HG02588 (cell line): ENCODE data around the gene PRUNE2.
"Not testable (repeated sequence)": the region's sequence is repeated elsewhere in the genome, so short reads cannot be mapped to it uniquely, and the experiment has no call there.

Source experiments
- ATAC-seq: cut with Tn5 transposase; IDR thresholded peaks from one replicate; pipeline ENCODE4 v1.9.1; 2021; ENCODE audit warnings: mild to moderate bottlenecking, moderate library complexity; ENCODE audit not compliant: unreplicated experiment

PRUNE2 gene

DNA sequence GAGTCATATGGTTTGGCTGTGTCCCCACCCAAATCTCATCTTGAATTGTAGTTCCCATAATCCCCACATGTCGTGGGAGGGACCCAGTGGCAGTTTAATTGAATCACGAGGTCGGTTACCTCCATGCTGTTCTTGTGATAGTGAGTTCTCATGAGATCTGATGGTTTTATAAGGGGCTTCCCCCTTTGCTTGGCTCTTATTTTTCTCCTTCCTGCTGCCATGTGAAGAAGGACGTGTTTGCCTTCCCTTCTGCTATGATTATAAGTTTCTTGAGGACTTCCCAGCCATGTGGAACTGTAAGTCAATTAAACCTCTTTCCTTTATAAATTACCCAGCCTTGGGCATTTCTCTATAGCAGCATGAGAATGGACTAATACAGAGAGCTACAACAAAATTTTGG, 163.0 kb downstream of the PRUNE2 start:
- not testable (repeated sequence) for ATAC-seq

DNA sequence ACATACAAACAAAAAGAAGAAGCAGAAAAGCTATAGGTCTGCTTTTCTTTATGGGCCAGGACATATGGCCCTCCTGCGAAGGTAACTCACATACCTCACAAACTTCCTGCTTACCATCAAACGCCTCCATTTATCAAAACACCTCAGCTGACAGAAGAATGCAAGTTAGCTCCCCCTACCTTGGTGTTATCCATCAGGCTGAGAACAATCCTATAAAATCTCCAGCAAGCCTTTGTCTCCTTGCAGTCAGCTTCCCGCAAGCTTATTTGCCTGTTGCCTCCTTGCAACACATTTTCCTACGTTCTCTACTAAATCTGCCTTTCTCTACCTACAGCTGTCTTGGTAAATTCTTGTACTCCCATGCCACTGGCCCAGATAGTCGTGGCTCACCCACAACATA, 164.4 kb downstream of the PRUNE2 start:
- no peak for ATAC-seq

DNA sequence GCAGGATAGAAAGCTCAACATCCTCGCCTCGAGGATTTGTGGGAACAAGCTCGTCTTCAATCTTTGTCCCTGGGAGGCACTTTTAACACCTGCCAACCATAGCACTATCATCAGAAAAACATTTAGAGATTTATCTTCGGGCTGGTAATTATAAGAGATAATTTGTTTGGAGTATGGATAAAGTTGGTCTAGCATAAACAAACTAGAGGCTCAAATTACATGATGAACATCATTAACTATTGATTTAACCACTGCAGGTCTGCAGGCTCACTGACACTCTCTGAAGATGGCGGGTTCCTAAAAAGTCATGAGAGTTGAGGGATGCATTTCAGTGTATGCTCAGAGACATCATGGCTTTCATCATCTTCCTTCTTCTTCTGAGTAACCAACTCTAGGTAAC, 167.5 kb downstream of the PRUNE2 start:
- ATAC-seq: no peak

DNA sequence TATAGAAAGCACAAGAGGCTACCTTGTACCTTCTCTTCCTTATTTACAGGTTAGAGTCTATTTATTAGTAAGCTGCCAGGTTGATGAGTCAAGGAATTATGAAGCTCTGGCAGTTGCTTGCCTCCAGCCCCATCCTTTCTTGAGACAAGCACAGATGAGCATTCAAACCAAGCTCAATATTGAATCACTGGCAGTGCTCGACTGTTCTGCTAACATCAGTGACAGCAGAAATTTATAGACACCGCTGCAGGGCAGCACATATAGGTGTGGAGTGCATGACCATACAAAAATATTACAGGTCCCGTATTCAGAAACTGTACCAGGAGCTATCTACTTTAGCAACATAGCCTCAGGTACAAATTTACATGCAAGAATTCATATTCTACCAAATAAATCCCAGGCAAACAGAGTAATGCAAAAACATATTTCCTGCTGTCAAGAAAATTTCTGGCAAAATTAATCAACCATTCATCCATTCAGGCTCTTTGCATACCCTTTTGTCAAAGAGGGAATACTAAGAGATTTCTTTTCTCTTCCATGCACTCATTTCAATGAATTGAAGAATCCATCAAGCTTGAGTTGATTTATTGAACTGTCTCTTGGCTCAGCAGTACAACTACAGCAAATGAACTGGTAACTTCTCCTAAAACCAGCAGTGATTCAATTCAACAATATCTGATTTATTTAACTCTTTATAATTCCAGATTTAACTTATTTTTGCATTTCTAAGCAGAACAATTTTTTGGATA, 168.6 kb downstream of the PRUNE2 start:
- ATAC-seq: no peak

DNA sequence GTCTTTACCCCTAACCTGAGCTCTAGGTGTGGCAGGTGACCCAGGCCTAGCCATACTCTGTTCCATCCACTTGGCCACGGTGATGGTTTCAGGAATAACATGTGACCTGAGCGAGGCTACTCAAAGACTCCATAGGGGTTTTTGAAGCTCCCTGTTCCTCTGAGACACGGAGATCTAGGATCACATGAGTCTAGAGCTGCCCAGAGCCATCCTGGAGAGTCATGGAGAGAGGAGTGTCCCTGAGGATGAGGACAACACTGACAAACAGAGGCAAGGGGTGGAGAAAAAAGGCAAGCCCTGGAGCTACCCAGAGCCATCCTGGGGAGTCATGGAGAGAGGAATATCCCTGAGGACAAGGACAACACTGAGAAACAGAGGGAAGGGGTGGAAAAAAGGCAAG, 171.2 kb downstream of the PRUNE2 start:
- no peak for ATAC-seq

DNA sequence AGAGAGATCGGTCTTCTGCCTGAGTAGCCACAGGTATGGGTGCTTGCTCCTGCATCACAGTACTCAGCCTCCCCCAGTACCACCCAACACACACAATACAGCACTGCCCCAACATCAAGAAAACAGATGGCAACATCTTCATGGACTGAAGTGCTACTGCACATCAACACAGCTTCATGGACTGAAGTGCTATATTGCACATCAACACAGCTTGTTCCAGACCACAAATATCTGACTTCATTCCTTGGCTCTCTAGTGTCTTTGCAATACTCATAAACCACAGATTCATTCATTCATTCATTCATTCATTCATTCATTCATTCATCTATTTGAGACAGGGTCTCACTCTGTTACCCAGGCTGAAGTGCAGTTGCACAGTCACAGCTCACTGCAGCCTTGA, 172.8 kb downstream of the PRUNE2 start:
- no peak for ATAC-seq

DNA sequence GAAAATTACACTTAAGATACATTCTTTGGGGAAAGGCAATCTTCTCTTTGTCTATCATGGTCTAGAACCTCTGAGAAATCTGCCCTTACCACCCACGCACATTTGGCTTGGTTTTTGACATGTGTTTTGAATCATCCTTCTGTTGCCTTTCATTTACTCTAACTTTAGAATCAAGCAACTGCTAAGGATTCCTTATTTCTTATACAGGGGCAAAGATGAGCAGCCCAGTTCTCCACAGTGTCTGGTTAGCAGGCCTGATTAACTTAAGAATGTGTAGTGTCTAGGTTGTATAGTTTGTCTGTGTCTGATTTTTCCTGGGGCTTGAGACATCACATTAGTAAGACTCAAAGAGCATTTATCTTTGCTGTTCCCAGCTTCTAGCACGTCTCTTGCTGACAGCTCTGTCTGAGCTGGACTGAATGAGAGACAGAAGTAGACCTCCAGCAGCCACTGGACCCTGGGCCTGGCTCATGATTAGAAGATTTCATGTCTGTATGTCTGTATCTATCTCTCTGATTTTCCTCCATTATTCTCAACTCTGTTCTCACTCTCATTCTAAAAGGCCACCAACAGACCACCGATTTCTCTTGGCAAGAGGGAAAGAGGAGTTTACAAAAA, 173.5 kb downstream of the PRUNE2 start:
- no peak for ATAC-seq

DNA sequence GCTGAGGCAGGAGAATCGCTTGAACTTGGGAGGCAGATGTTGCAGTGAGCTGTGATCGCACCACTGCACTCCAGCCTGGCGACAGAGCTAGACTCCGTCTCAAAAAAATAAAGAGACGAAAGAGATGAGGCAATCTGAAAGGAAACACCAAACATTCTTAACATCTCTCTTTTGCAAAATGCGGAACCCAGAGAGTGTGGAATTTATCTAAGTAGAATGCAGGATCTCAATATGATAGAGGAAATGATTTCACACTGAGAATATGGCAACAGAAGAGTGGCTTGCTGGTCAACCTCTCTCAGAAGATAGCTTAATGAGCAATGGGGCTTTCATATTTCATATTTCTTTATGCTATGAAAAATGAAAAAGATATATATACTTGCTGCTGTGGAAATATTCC, 175.1 kb downstream of the PRUNE2 start:
- ATAC-seq: no peak

DNA sequence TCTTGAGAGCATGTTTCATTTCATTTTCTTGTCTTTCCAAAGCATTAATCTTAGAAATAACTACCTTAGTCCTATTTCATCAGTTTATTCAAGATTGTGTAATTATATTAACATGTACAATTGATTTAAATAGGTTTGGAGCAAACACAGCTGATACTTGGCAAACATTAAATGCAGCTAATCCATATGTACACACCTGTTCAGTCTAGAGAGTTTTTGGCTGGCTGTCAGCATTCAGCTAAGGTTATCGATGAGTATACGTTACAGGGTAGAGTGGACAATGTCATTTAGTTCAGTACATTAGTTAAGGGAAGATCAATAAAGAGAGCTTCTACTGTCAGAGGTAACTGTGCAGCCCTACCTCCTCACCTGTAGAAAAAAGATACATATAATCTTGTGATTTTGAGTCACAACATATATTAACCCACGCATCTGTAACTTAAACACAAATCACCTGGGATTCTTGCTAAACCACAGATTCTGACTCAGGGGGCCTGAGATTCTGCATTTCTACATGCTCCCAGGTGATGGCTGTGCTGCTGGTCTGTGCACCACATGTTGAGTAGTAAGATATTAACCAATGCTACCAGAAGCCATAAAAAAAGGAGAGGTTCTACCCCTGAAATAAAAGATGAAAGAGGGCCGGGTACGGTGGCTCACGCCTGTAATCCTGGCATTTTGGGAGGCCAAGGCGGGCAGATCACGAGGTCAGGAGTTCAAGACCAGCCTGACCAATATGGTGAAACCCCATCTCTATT, 175.8 kb downstream of the PRUNE2 start:
- no peak for ATAC-seq

DNA sequence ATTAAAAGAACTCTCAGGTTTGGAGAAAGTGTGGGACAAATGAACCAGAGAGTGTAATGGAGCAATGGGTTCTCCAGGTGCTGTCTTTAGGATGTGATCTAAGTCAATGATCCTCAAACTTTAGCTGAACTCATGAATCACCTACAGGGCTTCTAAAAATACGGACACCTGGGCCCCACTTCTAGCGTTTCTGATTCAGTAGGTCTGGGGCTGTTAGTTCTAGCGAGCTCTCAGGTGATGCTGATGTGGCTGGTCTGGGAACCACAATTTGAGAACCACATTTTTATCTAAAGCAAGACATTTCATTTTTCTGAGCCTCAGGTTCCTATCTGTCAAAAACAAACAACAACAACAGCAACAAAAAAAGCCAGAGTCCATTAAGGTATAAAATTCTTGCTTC, 176.8 kb downstream of the PRUNE2 start:
- ATAC-seq: no peak

DNA sequence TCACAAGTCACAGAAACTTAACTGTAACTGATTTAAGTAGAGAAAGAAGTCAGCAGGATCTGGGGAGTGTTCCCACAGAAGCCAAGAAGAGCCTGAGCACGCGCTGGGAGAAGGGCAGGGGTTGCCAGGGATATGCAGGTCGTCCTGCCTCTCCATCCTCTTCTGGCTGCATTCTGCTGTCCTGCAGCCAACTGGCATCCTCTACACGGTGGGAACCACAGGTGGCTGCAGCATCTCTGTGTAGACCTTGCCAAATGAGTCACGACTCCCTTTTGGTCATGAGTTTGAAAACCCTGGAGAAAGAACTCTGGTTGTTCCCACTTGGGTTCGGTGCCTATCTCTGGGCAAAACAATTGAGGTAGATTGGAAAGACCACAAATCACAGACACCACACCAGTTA, 180.0 kb downstream of the PRUNE2 start:
- ATAC-seq: no peak

DNA sequence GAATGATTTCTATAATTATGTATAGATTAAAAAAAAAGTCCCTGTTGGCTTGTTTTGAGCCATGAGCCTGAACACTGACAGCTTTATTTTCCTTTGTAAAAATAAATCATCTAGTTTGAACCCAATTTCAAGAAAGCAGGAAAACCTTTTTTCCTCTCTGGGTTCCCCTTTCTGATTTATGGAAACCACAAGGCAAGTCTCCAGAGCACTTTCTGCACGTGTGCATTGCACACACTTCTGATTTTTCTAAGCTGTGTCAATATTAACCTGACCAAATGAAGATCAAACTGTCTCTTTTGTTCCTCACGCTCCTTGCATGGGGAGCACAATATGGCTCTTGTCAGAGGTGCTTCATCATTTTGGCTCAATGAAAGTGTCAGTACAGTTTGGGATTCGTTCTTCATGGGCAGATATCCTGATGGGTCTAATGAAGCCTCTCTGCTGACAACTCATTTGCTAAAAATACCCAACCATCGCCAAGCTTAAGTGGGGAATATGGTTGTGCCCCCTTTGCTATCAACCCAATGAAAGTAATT, 180.8 kb downstream of the PRUNE2 start:
- no peak for ATAC-seq

DNA sequence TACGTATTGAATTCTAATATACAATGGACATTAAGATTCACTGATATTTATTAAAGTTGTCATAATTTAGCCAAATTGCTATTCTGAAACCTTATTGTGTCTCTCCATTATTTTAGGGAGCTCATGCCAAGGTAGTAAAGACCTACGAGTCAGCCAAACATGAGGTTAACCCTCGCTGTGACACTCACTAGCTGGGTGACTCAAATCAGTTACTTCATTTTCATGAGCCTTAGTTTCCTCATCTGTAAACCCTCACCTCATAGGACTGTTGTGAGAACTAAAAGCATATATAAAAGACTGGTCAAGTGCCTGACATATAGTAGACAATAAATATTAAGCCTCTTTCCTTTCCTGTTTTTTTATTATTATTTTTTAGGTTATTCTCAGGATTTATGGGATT, 185.7 kb downstream of the PRUNE2 start:
- no peak for ATAC-seq

DNA sequence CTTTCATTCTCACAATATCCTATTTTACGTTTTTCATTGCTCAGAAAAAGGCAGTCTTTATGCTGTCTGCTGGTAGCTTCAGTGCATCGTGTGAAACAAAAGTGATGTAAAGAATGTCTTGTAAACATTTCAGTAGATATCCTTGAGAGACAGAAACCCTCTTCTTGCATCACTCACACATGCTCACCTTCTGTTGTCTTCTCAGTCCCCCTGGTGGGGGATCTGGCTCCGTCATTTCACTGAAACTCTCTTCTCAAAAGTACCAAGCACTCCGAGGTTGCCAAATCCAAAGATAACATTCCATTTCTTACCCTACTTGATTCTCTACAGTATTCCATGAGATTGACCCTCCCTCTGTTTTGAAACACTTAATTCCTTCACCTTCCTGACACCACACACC, 187.7 kb downstream of the PRUNE2 start:
- no peak for ATAC-seq

DNA sequence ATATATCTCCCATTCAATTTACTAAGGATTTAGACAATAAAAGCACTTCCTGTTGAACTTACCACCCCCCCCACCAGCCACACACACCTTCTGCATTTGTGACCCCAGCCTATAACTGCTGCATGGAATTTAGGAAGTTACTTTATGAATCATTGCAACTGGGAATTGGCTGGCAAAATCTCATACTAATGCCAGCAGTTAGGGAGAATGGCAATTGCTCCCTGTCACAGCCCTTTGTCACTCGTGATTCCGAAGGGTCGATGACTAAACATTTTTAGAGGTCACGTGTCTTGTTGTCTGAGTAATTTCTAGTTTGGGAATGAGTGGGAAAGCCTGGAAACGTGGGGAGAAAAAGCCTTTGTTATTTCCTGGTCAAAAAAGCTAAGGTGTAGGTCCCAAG, 188.3 kb downstream of the PRUNE2 start:
- ATAC-seq: no peak

DNA sequence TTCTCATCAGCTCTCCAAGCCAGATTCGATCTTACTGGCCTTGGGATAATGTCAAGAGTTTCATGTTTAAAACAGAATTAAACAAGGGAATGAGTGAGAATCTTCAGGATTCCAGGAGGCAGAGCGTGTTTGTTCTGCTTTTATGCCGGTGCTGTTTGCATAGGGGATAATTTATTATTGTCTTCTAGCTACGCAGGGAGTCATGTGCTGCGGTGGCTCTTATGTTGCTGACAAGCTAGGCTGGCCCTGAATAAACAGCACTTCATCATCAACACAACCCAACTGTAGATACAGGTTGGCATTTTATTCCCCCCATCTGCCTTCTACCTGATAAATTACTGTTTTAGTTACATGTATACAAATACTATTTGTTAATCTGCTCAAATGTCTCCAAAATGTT, 188.7 kb downstream of the PRUNE2 start:
- no peak for ATAC-seq

DNA sequence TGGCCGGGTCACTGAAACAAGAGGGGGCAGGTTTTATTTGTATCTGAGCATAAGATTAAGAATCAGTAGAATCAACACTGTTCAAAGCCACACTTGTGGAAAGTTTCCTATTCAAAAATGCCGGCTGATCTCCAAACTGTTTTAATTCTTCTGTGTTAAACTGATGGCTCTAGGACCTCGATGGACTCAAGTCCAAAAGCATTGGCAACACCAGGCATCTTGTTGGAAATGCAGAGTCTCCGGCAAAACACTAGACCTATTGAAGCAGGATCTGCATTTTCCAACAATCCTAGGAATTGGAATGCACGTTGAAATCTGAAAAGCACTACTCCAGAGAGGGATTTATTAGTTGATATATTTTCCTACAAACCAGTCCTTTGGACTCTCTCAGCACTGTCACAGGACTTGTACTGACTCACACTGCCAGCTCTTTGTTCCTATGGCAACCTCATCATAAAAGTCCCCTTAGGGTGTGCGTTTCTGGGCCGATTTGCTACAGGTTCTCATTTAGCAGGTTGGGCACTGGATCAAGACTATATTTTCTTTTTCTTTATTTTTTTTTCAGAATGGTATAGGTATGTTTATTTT, 189.7 kb downstream of the PRUNE2 start:
- ATAC-seq: no peak

DNA sequence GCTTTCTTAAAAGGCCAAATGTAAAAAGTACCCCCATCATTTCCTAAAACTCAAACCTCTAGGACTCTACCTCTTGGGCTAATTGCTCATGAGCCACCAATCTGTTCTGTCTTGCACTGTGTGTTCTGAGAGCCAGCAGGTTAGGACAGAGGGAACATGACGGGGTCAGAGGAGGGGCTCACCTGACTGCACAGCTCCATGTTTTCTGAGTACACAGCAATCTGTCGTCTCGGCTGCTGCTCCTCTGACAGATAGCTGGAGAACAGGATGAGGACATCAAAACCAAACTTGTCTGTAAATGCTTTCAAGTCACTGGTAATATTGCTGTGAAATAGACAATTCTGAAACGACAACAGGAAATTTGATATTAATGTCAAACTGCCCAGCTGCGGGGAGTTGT, 192.5 kb downstream of the PRUNE2 start:
- no peak for ATAC-seq

DNA sequence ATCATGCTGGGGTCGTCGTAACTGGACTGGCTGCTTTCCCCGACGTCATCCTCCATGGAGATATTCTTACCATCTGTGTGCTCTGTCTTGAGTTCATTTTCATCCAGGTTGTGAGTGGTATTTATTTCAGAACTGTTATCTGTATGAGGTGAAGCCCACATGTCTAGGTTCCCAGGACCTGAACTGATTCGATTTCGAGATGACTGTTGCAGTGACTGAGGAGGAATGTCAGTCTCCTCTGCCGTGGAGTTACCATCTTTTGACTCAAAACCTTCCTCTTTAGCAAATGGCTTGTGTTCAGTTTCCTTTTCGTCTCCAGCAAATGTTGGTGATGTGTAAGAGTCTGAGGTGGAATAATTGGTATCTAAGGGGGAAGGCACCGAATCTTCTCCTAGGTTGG, 196.9 kb downstream of the PRUNE2 start:
- no peak for ATAC-seq

DNA sequence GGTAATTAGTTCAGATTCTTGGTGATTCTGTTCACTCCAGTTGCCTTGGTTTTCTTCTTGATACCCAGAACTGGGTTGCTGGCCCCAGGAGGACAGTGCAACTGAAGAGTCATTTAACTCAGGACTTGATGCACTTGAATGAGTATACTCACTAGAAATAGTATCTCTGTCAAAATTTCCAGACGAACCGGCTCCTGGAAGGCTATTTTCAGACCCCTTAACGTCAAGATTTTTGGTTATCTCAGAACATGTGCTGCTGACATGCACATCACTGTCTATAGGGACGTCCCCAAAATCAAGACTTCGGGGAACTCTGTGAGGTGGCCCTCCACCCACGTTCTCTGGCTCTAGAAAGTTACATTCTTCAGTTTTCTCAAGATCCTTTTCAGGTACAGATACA, 198.4 kb downstream of the PRUNE2 start:
- ATAC-seq: peak; percentile 56

DNA sequence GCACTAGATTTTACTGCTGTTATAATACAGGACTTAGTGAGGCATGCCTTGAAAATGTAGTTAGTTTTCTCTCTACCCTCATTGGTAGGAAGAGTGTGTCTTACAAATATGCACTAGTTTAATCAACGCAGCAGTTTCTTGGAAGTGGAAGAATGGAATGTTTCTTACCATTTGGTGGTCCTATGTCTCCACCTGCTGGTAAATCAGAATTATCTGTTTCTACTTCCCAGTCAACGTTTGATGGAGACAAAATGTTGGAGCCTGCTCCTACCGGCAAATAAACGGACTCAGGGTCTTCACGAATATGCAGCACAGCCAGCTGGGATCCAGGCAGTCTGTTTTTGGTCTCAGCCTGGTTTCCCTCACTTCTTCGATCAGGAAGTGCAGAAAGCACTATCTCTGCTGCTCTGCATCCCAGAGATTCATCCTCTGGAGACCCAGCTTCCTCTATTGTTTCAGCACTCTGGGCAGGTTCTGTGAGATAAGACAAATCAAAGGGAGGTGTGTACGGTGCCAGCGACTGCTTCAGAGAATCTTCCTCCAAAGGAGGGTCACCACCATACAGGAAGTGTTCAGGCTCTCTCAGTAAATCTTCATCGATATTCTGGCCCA, 201.2 kb downstream of the PRUNE2 start:
- no peak for ATAC-seq
